Keratinocyte (primary cell): ENCODE measurements around the gene ARMC2. TPM values are rescaled to one million over a fixed set of nuclear protein-coding genes. Genes with fewer than 3 reads are reported as not detected.

Experiments used
- DNase-seq: peaks from one replicate; pipeline ENCODE4 v3.0.0-alpha.2; 2011; ENCODE audit warnings: low read depth, missing footprints, low spot score
- FAIRE-seq: peaks from 2 replicates; lab custom pipeline; 2011; peaks lifted over from hg19 to GRCh38; lab: Jason Lieb, UNC
- H2AFZ ChIP-seq: 2 replicates; pipeline ENCODE4 v1.6.0; 2012; ENCODE audit warnings: low read length, control low read depth, inconsistent platforms; ENCODE audit not compliant: control insufficient read depth
- H3K27ac ChIP-seq: 2 replicates; pipeline ENCODE4 v1.5.1; 2011; ENCODE audit warnings: low read length; ENCODE audit not compliant: control insufficient read depth, insufficient read depth
- H3K27me3 ChIP-seq: 3 replicates; pipeline ENCODE4 v1.6.0; 2011; ENCODE audit warnings: low read length; ENCODE audit not compliant: control insufficient read depth, insufficient read depth; ENCODE audit errors: extremely low read depth
- H3K36me3 ChIP-seq, 2 experiments: 2 replicates in 1 of 2; 3 replicates in 1 of 2; pipeline ENCODE4 v1.5.1; 2011; ENCODE audit warnings: low read length in 2 of 2, mild to moderate bottlenecking in 1 of 2; ENCODE audit not compliant: control insufficient read depth in 2 of 2, insufficient read depth in 2 of 2; ENCODE audit errors: extremely low read depth in 1 of 2
- H3K4me1 ChIP-seq: 3 replicates; pipeline ENCODE4 v1.5.1; 2011; ENCODE audit warnings: low read length; ENCODE audit not compliant: control insufficient read depth, insufficient read depth; ENCODE audit errors: extremely low read depth
- H3K4me2 ChIP-seq: 3 replicates; pipeline ENCODE4 v1.6.0; 2011; ENCODE audit warnings: low read depth, low read length; ENCODE audit not compliant: control insufficient read depth, insufficient read depth; ENCODE audit errors: extremely low read depth
- H3K4me3 ChIP-seq, 3 experiments: fragments of 200-600 bp in 1 of 3; sonication (generic) in 1 of 3; 2 replicates in 2 of 3; 3 replicates in 1 of 3; pipeline ENCODE4 v1.5.1; 2011 to 2016; ENCODE audit warnings: low read length in 3 of 3, mild to moderate bottlenecking in 3 of 3, control low read depth in 2 of 3, inconsistent platforms in 1 of 3, low read depth in 1 of 3, mixed read lengths in 1 of 3, mixed run types in 1 of 3, moderate library complexity in 1 of 3; ENCODE audit not compliant: control insufficient read depth in 2 of 3, insufficient read depth in 2 of 3; ENCODE audit errors: extremely low read depth in 1 of 3
- H3K79me2 ChIP-seq: 2 replicates; pipeline ENCODE4 v1.6.0; 2012; ENCODE audit warnings: low read length; ENCODE audit not compliant: control insufficient read depth, insufficient read depth
- H3K9ac ChIP-seq: 3 replicates; pipeline ENCODE4 v1.6.0; 2011; ENCODE audit warnings: low read length; ENCODE audit not compliant: control insufficient read depth, insufficient read depth; ENCODE audit errors: extremely low read depth
- H3K9me1 ChIP-seq: 3 replicates; pipeline ENCODE4 v1.6.0; 2011; ENCODE audit warnings: low read length; ENCODE audit not compliant: control insufficient read depth, insufficient read depth; ENCODE audit errors: extremely low read depth
- H3K9me3 ChIP-seq: 2 replicates; pipeline ENCODE4 v1.5.1; 2012; ENCODE audit warnings: low read depth, low read length; ENCODE audit not compliant: control insufficient read depth
- H4K20me1 ChIP-seq: 3 replicates; pipeline ENCODE4 v1.6.0; 2011; ENCODE audit warnings: low read length; ENCODE audit not compliant: control insufficient read depth, insufficient read depth; ENCODE audit errors: extremely low read depth
- EZH2 ChIP-seq: IDR thresholded peaks from one replicate; pipeline ENCODE4 v1.6.1; 2012; ENCODE audit warnings: inconsistent platforms, mild to moderate bottlenecking, low read length, moderate library complexity
- dilution Hi-C: fragments of 300-500 bp; cut with MboI; formaldehyde crosslinking; loops from one replicate; pipeline ENCODE4 v1.7.0; 2020; ENCODE audit warnings: low sequenced_read_pairs; ENCODE audit not compliant: extremely low pct_ligation_motif_present
- polyA plus RNA-seq, 5 experiments: library from polyadenylated mRNA; depleted of rRNA in 3 of 5; stranded (reverse) in 3 of 5; stranded (forward) in 1 of 5; unstranded in 1 of 5; fragments of >200 nt; gene quantifications; 1 replicate in 1 of 5; 2 replicates in 3 of 5; 3 replicates in 1 of 5; pipeline versions ENCODE4 v1.2.1 to v1.2.3, GENCODE V29; 2011 to 2012; ENCODE audit warnings: missing spikeins in 2 of 5, low read depth in 1 of 5, low replicate concordance in 1 of 5
- TF ChIP-seq, protein P1 (sequence below), 3 experiments: IDR thresholded peaks in 1 of 3; conservative IDR thresholded peaks in 1 of 3; optimal IDR thresholded peaks in 1 of 3; 2 replicates in 2 of 3; 3 replicates in 1 of 3; pipeline versions ENCODE3 to v1.5.1; 2011; ENCODE audit warnings: low read length in 3 of 3, mild to moderate bottlenecking in 3 of 3, moderate library complexity in 2 of 3, control low read depth in 1 of 3, inconsistent platforms in 1 of 3; ENCODE audit not compliant: insufficient read depth in 2 of 3; ENCODE audit errors: extremely low read depth in 1 of 3

ARMC2 gene
- polyA plus RNA-seq, 1 donor (not counting 4 experiments of a cell fraction or from before 2014, with no cell fraction given) = 3.8 TPM

DNA sequence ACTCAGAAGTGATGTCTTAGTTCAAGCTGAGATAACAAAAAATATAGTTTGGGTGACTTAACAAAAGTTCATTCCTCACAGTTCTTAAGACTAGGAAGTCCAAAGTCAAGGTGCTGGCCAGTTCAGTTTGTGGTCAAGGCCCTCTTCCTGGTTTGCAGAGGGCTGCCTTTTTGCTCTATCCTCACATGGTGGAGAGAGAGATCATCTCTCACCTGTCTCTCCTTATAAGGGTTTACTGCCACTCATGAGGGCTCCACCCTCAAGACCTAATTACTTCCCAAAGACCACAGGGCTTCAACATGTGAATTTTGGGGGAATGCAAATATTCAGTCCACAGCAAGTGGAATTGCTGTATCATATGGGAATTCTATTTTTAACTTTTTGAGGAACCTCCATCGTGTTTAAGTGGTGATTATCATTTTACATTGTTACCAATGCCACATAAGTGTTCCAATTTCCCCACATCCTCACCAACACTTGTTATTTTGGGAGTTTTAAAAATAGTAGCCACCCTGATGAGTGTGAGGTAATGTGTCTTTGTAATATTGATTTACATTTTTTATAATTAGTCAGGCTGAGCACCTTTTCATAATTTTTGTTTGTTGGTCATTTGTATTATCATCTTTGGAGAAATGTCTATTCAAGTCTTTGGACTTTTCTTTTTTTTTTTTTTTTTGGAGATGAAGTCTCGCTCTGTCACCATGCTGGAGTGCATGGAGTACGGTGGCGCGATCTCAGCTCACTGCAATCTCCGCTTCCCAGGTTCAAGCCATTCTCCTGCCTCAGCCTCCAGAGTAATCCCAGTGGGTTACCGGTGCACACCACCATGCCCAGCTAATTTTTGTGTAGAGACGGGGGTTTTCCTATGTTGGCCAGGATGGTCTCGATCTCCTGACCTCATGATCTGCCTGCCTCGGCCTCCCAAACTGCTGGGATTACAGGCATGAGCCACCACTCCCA is 134.2 kb downstream of the ARMC2 start:
- H3K4me2 ChIP-seq = no peak overlapping the region
- no peaks in the 10 kb centered on the region for H3K79me2 ChIP-seq
- H2AFZ ChIP-seq = no peak overlapping the region
- H3K27ac ChIP-seq = no peak overlapping the region
- no peak for FAIRE-seq
- no peaks in the 10 kb centered on the region for H3K36me3 ChIP-seq
- H3K9ac ChIP-seq = no peak overlapping the region
- H4K20me1 ChIP-seq = no peaks in the 10 kb centered on the region
- H3K4me3 ChIP-seq = no peak overlapping the region
- TF ChIP-seq EZH2 = no peak
- TF ChIP-seq, protein P1, sequence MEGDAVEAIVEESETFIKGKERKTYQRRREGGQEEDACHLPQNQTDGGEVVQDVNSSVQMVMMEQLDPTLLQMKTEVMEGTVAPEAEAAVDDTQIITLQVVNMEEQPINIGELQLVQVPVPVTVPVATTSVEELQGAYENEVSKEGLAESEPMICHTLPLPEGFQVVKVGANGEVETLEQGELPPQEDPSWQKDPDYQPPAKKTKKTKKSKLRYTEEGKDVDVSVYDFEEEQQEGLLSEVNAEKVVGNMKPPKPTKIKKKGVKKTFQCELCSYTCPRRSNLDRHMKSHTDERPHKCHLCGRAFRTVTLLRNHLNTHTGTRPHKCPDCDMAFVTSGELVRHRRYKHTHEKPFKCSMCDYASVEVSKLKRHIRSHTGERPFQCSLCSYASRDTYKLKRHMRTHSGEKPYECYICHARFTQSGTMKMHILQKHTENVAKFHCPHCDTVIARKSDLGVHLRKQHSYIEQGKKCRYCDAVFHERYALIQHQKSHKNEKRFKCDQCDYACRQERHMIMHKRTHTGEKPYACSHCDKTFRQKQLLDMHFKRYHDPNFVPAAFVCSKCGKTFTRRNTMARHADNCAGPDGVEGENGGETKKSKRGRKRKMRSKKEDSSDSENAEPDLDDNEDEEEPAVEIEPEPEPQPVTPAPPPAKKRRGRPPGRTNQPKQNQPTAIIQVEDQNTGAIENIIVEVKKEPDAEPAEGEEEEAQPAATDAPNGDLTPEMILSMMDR (optimal IDR thresholded peaks at IDR 0.05 in 1 of 3, IDR thresholded peaks at IDR 0.05 in 1 of 3, conservative IDR thresholded peaks at IDR 0.05 in 1 of 3; ENCODE audit: extremely low read depth in 1 of 3, insufficient read depth in 2 of 3, low read length in 3 of 3) = no peak
- no peak for DNase-seq
- no peaks in the 10 kb centered on the region for H3K4me1 ChIP-seq
- dilution Hi-C loops = no loop called here
- no peaks in the 10 kb centered on the region for H3K27me3 ChIP-seq
- no peaks in the 10 kb centered on the region for H3K9me3 ChIP-seq
- no peaks in the 10 kb centered on the region for H3K9me1 ChIP-seq

DNA sequence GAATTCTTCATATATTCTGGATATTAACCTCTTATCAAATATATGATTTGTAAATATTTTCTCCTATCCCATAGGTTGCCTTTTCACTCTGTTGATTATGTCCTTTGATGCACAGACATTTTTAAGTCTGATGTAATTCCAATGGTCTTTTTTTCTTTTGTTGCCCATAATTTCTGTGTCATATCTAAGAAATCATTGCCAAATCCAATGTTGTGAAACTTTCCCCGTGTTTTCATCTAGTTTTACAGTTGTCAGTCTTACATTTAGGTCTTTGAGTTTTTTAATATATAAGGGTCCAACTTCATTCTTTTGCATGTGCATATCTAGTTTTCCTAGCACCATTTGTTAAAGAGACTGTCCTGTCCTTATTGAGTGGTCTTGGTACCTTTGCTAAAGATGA is 134.9 kb downstream of the ARMC2 start:
- Histone ChIP-seq H3K9me3 (no peaks in the 10 kb centered on the region), H3K79me2 (no peaks in the 10 kb centered on the region), H2AFZ (no peak overlapping the region), H3K4me3 (no peak overlapping the region), H3K9me1 (no peaks in the 10 kb centered on the region), H3K27me3 (no peaks in the 10 kb centered on the region), H3K4me1 (no peaks in the 10 kb centered on the region), H3K27ac (no peak overlapping the region), H3K9ac (no peak overlapping the region), H3K4me2 (no peak overlapping the region), H3K36me3 (peaks cover 0 to 1% of the 10 kb centered on the region in 2 experiments), H4K20me1 (no peaks in the 10 kb centered on the region)
- dilution Hi-C loops = no loop called here
- FAIRE-seq (no peak), DNase-seq (no peak)
- no peak for TF ChIP-seq EZH2
- TF ChIP-seq, protein P1 (optimal IDR thresholded peaks at IDR 0.05 in 1 of 3, IDR thresholded peaks at IDR 0.05 in 1 of 3, conservative IDR thresholded peaks at IDR 0.05 in 1 of 3; ENCODE audit: extremely low read depth in 1 of 3, insufficient read depth in 2 of 3, low read length in 3 of 3) = no peak
